Right atrium auricular region (tissue), 2 donors: ENCODE measurements around the gene PRM3. TPM values are rescaled to one million over a fixed set of nuclear protein-coding genes. Genes with fewer than 3 reads are reported as not detected.

ENCODE experiments used
- DNase-seq: peaks from one replicate; pipeline ENCODE4 v3.0.0-alpha.2; 2019; ENCODE audit warnings: low spot score
- H3K27ac ChIP-seq, 2 donors: fragments of 200-600 bp; sonication (generic); 1 replicate in 1 of 2; 2 replicates in 1 of 2; pipeline ENCODE4 v1.5.1; 2016 to 2019
- H3K27me3 ChIP-seq, 2 donors: fragments of 200-600 bp; sonication (generic); one replicate each; pipeline versions ENCODE4 v1.5.1 to v1.6.0; 2017 to 2019
- H3K36me3 ChIP-seq: fragments of 200-600 bp; sonication (generic); one replicate; pipeline ENCODE4 v1.5.1; 2016
- H3K4me1 ChIP-seq, 2 donors: fragments of 200-600 bp; sonication (generic); one replicate each; pipeline versions ENCODE4 v1.5.1 to v1.6.0; 2017 to 2019
- H3K4me3 ChIP-seq, 2 donors: fragments of 200-600 bp; sonication (generic); 1 replicate in 1 of 2; 2 replicates in 1 of 2; pipeline ENCODE4 v1.5.1; 2017 to 2019; ENCODE audit warnings: mild to moderate bottlenecking in 1 of 2, moderate library complexity in 1 of 2
- H3K9me3 ChIP-seq, 2 donors: fragments of 200-600 bp; sonication (generic); one replicate each; pipeline ENCODE4 v1.5.1; 2019
- total RNA-seq, 2 donors: library from RNA; depleted of rRNA; stranded (reverse); fragments of >200 nt; gene quantifications; one replicate each; pipeline ENCODE4 v1.1.0, GENCODE V29; 2016
- TF ChIP-seq, protein P1 (sequence below), 2 donors: fragments of 200-600 bp; sonication (generic); IDR thresholded peaks; one replicate each; pipeline ENCODE4 v1.5.1; 2019; ENCODE audit warnings: antibody characterized with exemption in 2 of 2

Gene PRM3
- total RNA-seq, 2 donors from 2014 or later, result not detected

DNA sequence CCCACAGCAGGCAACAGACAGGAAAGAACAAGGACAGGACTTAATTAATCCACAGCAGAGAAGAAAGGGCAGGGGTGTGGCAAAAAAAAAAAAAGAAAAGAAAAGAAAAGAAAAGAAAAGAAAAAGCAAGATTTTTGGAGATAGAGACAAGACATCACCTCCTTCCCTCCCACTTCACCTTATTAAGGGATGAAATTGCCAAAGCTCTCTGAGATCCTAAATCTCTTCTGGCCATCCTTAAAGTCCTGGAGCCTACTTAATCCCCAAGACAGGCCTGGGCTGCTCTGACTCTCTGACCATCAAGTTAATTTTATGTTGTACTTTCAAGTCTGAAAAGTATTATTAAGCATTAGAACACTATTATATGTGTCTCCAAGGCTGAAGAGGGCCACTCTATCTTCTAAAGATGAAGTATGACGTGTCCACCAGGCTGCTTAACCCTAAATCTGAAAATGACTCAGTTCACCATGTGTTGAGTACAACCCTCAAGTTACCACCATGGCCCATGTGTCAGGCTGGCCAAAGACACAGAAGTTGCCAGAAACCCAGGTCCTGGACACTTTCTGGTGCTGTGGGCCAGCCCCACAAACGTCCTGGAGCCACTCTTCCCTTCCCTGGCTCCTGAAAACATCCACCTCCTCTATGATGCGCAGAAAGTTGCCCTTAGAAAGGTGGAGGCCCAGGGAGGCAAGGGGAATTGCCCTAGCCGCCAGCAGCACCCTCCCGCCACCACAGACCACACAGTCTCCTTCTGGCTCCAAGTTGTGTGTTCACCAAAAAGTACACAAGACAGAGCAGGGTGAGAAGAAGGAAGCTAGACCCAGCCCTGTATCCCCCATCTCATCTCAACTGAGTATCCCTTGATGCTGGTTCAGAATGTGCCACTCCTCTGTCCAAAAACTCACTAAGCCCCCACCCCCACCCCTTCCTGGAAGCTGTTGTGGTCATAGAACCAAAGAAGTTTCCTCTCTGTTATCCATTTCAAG lies 20.1 kb downstream of the PRM3 start:
- Histone ChIP-seq H3K27me3 (no peaks in the 10 kb centered on the region), H3K27ac (no peak overlapping the region), H3K4me3 (no peak overlapping the region), H3K36me3 (no peaks in the 10 kb centered on the region), H3K4me1 (peaks cover 0 to 20% of the 10 kb centered on the region in 2 donors), H3K9me3 (no peaks in the 10 kb centered on the region)
- no peak for DNase-seq
- TF ChIP-seq, protein P1, sequence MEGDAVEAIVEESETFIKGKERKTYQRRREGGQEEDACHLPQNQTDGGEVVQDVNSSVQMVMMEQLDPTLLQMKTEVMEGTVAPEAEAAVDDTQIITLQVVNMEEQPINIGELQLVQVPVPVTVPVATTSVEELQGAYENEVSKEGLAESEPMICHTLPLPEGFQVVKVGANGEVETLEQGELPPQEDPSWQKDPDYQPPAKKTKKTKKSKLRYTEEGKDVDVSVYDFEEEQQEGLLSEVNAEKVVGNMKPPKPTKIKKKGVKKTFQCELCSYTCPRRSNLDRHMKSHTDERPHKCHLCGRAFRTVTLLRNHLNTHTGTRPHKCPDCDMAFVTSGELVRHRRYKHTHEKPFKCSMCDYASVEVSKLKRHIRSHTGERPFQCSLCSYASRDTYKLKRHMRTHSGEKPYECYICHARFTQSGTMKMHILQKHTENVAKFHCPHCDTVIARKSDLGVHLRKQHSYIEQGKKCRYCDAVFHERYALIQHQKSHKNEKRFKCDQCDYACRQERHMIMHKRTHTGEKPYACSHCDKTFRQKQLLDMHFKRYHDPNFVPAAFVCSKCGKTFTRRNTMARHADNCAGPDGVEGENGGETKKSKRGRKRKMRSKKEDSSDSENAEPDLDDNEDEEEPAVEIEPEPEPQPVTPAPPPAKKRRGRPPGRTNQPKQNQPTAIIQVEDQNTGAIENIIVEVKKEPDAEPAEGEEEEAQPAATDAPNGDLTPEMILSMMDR (IDR thresholded peaks at IDR 0.05), result no peak

DNA sequence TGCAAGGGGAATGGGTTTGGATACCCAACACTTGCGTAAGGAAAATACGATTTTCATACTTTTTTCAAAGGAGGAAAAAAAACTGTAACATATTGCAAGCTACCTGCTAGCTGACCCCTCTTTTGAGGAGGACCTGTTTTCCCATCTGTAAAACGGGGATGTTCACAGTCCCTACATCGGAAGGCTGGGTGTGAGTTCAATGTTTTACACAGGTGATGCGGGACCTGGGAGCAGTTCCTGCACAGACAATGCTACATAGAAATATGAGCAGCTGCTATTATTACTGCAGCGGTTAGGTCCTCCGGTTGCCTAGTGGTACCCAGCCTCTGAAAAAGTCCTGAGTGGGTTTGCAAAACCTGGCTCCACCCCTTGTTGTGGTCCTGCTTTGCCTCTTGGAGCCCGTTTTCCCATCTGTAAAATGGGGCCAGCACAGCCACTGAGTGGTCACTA lies 20.9 kb downstream of the PRM3 start:
- no peak overlapping the region for H3K4me3 ChIP-seq
- no peak for DNase-seq
- peaks cover 0 to 19% of the 10 kb centered on the region in 2 donors for H3K4me1 ChIP-seq
- H3K36me3 ChIP-seq, result no peaks in the 10 kb centered on the region
- H3K27me3 ChIP-seq, result no peaks in the 10 kb centered on the region
- TF ChIP-seq, protein P1 (IDR thresholded peaks at IDR 0.05), result no peak
- no peak overlapping the region for H3K27ac ChIP-seq
- H3K9me3 ChIP-seq, result no peaks in the 10 kb centered on the region

DNA sequence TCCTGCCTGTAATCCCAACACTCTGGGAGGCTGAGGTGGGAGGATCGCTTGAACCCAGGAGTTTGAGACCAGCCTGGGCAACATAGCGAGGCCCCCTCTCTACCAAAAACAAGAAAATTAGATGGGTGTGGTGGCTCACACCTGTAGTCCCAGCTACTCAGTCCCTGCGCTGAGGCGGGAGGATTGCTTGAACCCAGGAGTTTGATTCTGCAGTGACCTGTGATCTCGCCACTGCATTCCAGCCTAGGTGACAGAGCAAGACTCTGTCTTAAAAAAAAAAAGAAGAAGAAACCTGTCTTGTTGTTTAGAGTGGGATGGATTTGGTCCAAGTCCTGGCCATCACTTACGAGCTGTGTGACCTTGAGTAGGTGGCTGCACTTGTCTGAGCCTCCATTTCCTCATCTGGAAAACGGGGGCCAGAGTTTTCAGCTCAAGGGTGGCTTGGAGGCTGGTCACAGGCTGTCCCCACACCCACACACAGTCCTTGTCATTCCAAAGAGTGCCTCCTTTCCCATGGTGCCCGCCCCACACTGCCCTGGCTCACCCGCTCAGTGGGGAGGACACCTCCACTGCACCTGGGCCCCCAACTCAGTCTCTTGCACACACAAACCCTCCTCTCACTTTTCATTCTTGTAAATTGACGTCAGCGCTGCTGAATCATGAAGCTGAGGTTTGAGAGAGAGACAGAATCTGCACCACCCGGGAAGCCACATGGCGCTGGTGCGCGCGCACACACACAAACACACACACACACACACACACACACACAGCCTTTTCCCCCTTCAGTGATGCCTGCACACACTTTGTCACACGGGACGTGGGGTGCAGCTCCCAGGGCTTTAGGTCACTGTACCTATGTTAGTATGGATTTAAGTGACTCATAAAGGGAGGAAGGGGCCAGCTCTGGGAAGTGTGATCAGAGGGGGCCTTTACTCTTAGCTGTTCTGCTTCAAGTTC lies 21.6 kb downstream of the PRM3 start:
- H3K27ac ChIP-seq, result no peak overlapping the region
- no peak for DNase-seq
- H3K9me3 ChIP-seq, result no peaks in the 10 kb centered on the region
- no peaks in the 10 kb centered on the region for H3K36me3 ChIP-seq
- TF ChIP-seq, protein P1 (IDR thresholded peaks at IDR 0.05), result no peak
- no peaks in the 10 kb centered on the region for H3K27me3 ChIP-seq
- H3K4me1 ChIP-seq, result peaks cover 0 to 15% of the 10 kb centered on the region in 2 donors
- no peak overlapping the region for H3K4me3 ChIP-seq

DNA sequence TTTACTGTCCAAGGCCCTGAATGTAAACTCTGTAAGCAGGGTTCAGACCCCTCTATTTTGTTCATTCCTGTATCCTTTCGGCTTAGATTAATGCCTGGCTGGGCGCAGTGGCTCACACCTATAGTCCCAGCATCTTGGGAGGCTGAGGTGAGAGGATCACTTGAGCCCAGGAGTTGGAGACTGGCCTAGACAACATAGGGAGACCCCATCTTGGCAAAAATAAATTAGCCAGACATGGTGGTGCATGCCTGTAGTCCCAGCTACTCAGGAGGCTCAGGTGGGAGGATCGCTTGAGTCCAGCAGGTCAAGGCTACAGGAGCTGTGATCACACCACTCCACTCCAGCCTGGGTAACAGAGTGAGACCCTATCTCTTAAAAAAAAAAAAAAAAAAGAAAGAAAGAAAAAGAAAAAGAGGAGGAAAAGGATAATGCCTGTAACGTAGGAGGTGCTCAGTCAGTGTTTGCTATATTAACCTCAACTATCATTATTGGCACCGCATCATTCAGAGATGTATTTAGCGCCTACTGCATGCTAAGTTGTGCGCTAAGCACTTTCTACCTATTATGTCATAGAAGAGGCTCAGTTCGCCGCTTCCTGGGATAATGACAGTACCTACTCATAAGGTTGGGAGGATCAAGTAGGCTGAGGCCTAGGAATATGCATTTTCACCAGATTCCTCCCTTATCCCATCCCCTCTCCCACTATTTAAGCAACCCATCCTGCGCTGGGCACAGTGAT lies 22.5 kb downstream of the PRM3 start:
- H3K27ac ChIP-seq, result no peak overlapping the region
- H3K4me3 ChIP-seq, result no peak overlapping the region
- peaks cover 0 to 10% of the 10 kb centered on the region in 2 donors for H3K4me1 ChIP-seq
- no peaks in the 10 kb centered on the region for H3K36me3 ChIP-seq
- no peaks in the 10 kb centered on the region for H3K9me3 ChIP-seq
- TF ChIP-seq, protein P1 (IDR thresholded peaks at IDR 0.05), result no peak
- DNase-seq, result no peak
- H3K27me3 ChIP-seq, result no peaks in the 10 kb centered on the region

DNA sequence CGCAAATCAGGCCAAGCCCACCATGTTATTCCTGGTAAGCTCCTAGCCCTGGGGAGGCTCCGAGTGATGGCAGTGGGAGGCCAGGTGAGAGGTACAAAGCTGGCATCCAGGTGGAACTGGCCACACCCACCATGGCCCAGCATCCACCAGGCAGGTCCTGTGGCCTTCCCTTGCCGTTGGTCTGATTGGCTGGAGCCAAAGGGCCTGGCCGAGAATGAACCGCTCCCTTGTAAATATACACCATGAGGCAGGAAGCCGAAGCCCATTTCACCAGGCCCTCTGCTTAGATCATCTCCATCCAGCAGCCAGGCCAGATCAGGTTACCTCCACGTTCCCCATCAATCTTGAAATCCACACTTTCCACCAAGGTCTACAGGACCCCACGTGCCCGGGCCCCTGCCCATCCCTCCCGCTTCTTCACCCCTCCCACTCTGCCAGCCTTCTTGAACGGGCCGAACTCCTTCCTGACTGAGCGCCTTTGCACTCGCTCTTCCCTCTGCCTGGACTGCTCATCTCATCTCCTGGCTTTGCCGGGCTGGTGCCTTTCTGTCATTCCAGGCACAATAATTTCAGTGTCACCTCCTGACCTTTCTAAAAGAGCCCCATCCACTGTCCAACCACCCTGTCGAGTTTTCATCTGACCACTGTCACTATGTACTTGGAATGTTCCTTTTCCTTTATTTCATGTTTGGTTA lies 23.2 kb downstream of the PRM3 start:
- no peak for DNase-seq
- no peaks in the 10 kb centered on the region for H3K9me3 ChIP-seq
- no peaks in the 10 kb centered on the region for H3K27me3 ChIP-seq
- TF ChIP-seq, protein P1 (IDR thresholded peaks at IDR 0.05), result no peak
- peaks cover 0 to 10% of the 10 kb centered on the region in 2 donors for H3K4me1 ChIP-seq
- no peaks in the 10 kb centered on the region for H3K36me3 ChIP-seq
- no peak overlapping the region for H3K4me3 ChIP-seq
- no peak overlapping the region for H3K27ac ChIP-seq
